Measurements from ENCODE around the gene HDX.
"Not testable (repeated sequence)": the region's sequence is repeated elsewhere in the genome, so short reads cannot be mapped to it uniquely, and the experiment has no call there.

The HDX gene

DNA sequence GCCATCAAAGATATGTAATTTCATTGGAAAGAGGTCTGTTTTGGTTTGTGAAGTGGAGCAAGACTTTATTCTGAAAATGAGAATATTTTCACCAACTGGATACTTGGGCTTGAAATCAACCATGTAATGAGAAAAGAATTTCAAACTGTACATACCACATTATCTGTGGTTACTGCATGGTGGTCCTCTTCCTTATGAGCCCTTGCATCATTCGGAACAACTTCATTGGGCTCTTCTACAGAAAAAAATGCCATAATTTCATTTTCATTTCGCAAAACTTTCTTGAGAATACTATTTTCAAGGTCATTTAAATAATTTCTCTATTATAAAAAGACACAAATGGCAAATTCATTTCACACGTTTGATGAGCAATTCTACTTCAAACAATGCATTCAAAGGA is 165.6 kb downstream of the HDX start:
- DNase-seq: no peak

DNA sequence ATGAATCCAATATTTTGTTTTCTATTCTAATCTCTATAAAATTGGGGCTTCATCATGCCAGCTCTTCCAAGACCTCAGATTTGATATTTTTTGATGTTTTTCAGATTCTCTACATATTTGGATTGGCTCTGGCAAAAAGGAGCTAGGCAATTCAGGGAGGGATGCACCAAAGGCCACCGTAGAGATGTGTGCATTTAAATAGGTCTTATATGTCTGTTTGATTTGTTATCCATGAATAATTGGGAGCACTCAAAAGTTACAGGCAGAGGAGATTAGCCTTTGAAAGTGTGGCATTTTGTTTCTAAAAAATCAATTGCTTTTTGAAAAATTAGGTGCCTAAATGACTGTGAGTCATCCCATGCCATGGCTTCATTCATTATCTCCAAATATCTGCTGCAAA is 167.1 kb downstream of the HDX start:
- no peak for DNase-seq

DNA sequence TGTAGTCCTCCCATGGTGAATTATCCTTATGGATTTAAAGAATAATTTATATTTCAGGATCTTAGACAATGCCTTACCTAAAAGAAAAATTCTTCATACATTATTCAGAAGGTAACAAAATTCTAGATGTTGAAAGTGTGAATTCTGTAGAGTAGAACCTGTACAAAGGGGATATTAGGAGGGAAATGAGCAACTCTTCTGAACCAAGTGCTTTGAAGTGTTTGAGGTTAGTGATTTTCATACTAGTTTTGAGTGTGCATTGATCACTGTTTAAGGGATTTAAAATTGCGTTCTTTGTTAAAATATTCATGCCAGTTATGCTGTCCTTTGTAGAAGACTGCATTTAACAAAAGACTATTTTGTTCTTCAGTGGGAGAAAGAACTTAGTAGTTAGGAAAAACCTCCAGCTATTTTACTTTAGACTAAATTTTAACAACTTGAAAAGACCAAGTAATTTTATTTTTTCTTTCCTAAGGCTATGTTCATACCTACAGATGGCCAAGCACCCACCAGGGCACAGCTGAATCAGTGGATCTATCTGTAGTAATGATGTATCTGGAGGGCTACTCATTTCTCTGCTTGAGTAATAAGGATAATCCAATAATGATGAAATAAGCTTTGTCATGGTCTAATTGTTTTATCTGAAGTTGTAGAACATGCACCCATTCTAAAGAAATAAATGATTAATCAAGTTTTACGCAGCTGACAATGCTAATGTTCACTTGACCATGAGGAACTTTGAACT is 180.0 kb downstream of the HDX start:
- DNase-seq: no peak

DNA sequence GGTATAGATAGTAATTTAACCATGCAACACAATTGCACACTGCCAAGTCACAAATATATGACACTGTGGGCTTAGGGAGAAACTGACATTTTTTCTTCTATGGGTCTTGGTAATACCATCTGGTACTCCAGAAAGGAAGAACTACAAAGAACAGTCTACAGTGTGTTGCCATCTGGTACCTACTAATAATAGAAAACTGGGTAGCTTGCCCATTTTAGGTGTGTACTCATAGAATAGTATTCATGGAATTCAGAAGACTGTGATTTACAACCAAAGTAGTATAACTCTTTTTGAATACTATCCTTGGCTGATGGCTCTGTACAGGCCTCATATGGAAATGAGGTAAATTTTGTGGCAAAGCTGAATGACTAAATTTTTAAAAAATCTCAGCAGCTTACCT is 181.6 kb downstream of the HDX start:
- no peak for DNase-seq

- DNase-seq: no peak
Measured at GRCh38 chrX:84320023-84320422, 182.2 kb downstream of the HDX start.

DNA sequence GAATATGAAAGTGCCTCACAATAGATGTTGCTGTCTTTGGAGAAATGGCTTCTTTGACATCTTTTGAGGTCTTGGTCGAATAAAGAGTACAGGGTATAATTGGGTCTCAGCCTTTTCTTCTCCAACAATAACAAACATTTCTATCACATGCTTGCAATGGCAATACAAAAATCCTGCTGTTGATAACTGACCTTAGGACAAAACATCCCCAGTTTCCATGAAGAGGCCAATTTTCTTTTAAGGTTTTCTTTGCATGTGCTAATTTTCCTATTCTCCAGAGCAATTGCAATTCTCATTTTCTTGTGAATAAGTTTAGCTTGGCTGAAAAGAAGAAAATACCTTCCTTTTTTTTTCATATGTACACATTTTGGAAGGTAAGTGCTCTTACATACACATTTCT is 183.6 kb downstream of the HDX start:
- DNase-seq: no peak

GRCh38 chrX:84315946-84316345 is 186.3 kb downstream of the HDX start:
- not testable (repeated sequence) for DNase-seq

Data from GOT3 (cell line).